Tibial nerve (tissue), 3 donors: Measurements from ENCODE around the gene ADAMTS4.

Experiments used
- CTCF ChIP-seq, 5 experiments: fragments of 200-600 bp in 3 of 5; fragments of 450-650 bp in 2 of 5; sonication (generic) in 3 of 5; IDR thresholded peaks; one replicate each; pipeline ENCODE4 v1.5.1; 2016 to 2019; ENCODE audit warnings: antibody characterized with exemption in 5 of 5, mild to moderate bottlenecking in 3 of 5, moderate library complexity in 2 of 5
- POLR2A ChIP-seq, 2 donors: fragments of 450-650 bp; IDR thresholded peaks; one replicate each; pipeline ENCODE4 v1.6.1; 2017; ENCODE audit warnings: antibody characterized with exemption in 2 of 2, mild to moderate bottlenecking in 2 of 2, moderate library complexity in 2 of 2

- TF ChIP-seq CTCF (IDR thresholded peaks at IDR 0.05) (no peak), POLR2A (IDR thresholded peaks at IDR 0.05) (no peak)
Observed at GRCh38 chr1:161206411-161207140, 7.7 kb upstream of the ADAMTS4 start.
